Kidney (tissue), 14 donors: ENCODE measurements around the gene CTNNB1. TPM values are rescaled to one million over a fixed set of nuclear protein-coding genes. Genes with fewer than 3 reads are reported as not detected.

Experiments
- DNase-seq, 5 donors: peaks; one replicate each; pipeline ENCODE4 v3.0.0-alpha.2; 2013 to 2020
- FAIRE-seq: peaks from 2 replicates; lab custom pipeline; 2012; peaks lifted over from hg19 to GRCh38; lab: Jason Lieb, UNC
- H3K27ac ChIP-seq, 2 donors: one replicate each; pipeline ENCODE4 v1.7.0; 2013; ENCODE audit warnings: low read depth in 2 of 2, low read length in 2 of 2, inconsistent platforms in 1 of 2
- H3K27me3 ChIP-seq: one replicate; pipeline ENCODE4 v1.7.1; 2013; ENCODE audit warnings: low read length, inconsistent platforms; ENCODE audit not compliant: control insufficient read depth, insufficient read depth
- H3K36me3 ChIP-seq, 3 donors: one replicate each; pipeline versions ENCODE4 v1.7.0 to v1.7.1; 2013; ENCODE audit warnings: low read length in 3 of 3, control low read depth in 1 of 3, inconsistent platforms in 1 of 3; ENCODE audit not compliant: insufficient read depth in 3 of 3, control insufficient read depth in 2 of 3
- H3K4me1 ChIP-seq, 3 donors: one replicate each; pipeline versions ENCODE4 v1.7.0 to v1.7.1; 2013; ENCODE audit warnings: low read length in 3 of 3, inconsistent platforms in 1 of 3, low read depth in 1 of 3; ENCODE audit not compliant: control insufficient read depth in 2 of 3, insufficient read depth in 2 of 3
- H3K4me3 ChIP-seq, 3 donors: one replicate each; pipeline versions ENCODE4 v1.7.0 to v1.8.1; 2013; ENCODE audit warnings: low read length in 3 of 3, control low read depth in 1 of 3, inconsistent platforms in 1 of 3
- H3K9ac ChIP-seq, 3 donors: one replicate each; pipeline versions ENCODE4 v1.7.0 to v1.7.1; 2013; ENCODE audit warnings: low read length in 3 of 3, control low read depth in 1 of 3, inconsistent platforms in 1 of 3
- H3K9me3 ChIP-seq, 3 donors: one replicate each; pipeline versions ENCODE4 v1.7.0 to v1.7.1; 2013; ENCODE audit warnings: low read length in 3 of 3, control low read depth in 1 of 3, inconsistent platforms in 1 of 3; ENCODE audit not compliant: control insufficient read depth in 2 of 3, insufficient read depth in 1 of 3
- CTCF ChIP-seq: IDR thresholded peaks from 3 replicates; pipeline ENCODE4 v1.5.1; 2012; ENCODE audit warnings: mild to moderate bottlenecking, moderate library complexity, borderline replicate concordance; ENCODE audit not compliant: insufficient read depth; ENCODE audit errors: extremely low read depth
- intact Hi-C: fragments of 100-400 bp; cut with DNase I; formaldehyde crosslinking; loops from one replicate; pipeline ENCODE4 v1.11.1; 2022
- polyA plus RNA-seq: library from polyadenylated mRNA; stranded (reverse); fragments of 350-450 nt; fragmentation: Illumina TruSeq; extraction: RNeasy Lipid Tissue Mini Kit (QIAGEN cat#74804); gene quantifications from one replicate; pipeline ENCODE4 v1.2.3, GENCODE V29; 2014; ENCODE audit warnings: low read depth, low replicate concordance; ENCODE audit not compliant: insufficient read depth
- total RNA-seq: library from RNA; stranded (reverse); fragmentation: NEBNext Ultra II Directional; extraction: Animal tissue kit (Norgen Biotek cat#: 25700); gene quantifications from one replicate; pipeline ENCODE4 v1.2.1, GENCODE V29; 2021
- donor health status: control.
- donor health status: control.
- donor health status: control.
- donor health status: control.
- donor health status: control.
- donor health status: DM: yes; HTN: yes; CAD: no.
- donor health status: Normal renal cell carcinoma (clear cell type).

The CTNNB1 gene
- total and polyA plus RNA-seq, 2 donors from 2014 or later = 97.0 to 329 TPM

GRCh38 chr3:41223078-41223477 is 23.8 kb downstream of the CTNNB1 start:
- intact Hi-C loops = no loop called here
- Histone ChIP-seq H3K9ac (no peak overlapping the region), H3K27me3 (no peaks in the 10 kb centered on the region), H3K4me3 (no peak overlapping the region), H3K9me3 (no peaks in the 10 kb centered on the region), H3K27ac (no peak overlapping the region), H3K36me3 (peaks cover 22 to 35% (median 25%) of the 10 kb centered on the region in 3 donors), H3K4me1 (peaks cover 3 to 25% (median 10%) of the 10 kb centered on the region in 3 donors)
- no peak for TF ChIP-seq CTCF
- DNase-seq (no peak), FAIRE-seq (no peak)

- Histone ChIP-seq H3K27ac (no peak overlapping the region), H3K36me3 (peaks cover 22 to 35% (median 27%) of the 10 kb centered on the region in 3 donors), H3K27me3 (no peaks in the 10 kb centered on the region), H3K9me3 (no peaks in the 10 kb centered on the region), H3K4me3 (no peak overlapping the region), H3K9ac (no peak overlapping the region), H3K4me1 (peaks cover 3 to 25% (median 10%) of the 10 kb centered on the region in 3 donors)
- no peak for TF ChIP-seq CTCF
- intact Hi-C loops = no loop called here
- FAIRE-seq = no peak
- DNase-seq = no peak
Observed at GRCh38 chr3:41223691-41224090, 24.4 kb downstream of the CTNNB1 start.

- no peak for TF ChIP-seq CTCF
- no peak for FAIRE-seq
- Histone ChIP-seq H3K4me3 (no peak overlapping the region), H3K4me1 (peaks cover 3 to 24% (median 10%) of the 10 kb centered on the region in 3 donors), H3K27ac (no peak overlapping the region), H3K9me3 (no peaks in the 10 kb centered on the region), H3K9ac (no peak overlapping the region), H3K27me3 (no peaks in the 10 kb centered on the region), H3K36me3 (peaks cover 22 to 35% (median 28%) of the 10 kb centered on the region in 3 donors)
- intact Hi-C loops = no loop called here
- no peak for DNase-seq
Observed at GRCh38 chr3:41224120-41224806, 25.0 kb downstream of the CTNNB1 start.
